Raji (cell line): ENCODE data around the gene DCDC2C.

Experiments
- POLR2A ChIP-seq: IDR thresholded peaks from 2 replicates; pipeline ENCODE4 v1.6.1; 2011; ENCODE audit warnings: low read depth, low read length, control low read depth; ENCODE audit not compliant: insufficient read depth

Gene DCDC2C

GRCh38 chr2:3785890-3786273 lies 82.5 kb downstream of the DCDC2C start:
- no peak for TF ChIP-seq POLR2A

GRCh38 chr2:3787768-3788167 lies 84.4 kb downstream of the DCDC2C start:
- TF ChIP-seq POLR2A = no peak

- no peak for TF ChIP-seq POLR2A
Measured at GRCh38 chr2:3789256-3789655, 85.9 kb downstream of the DCDC2C start.

DNA sequence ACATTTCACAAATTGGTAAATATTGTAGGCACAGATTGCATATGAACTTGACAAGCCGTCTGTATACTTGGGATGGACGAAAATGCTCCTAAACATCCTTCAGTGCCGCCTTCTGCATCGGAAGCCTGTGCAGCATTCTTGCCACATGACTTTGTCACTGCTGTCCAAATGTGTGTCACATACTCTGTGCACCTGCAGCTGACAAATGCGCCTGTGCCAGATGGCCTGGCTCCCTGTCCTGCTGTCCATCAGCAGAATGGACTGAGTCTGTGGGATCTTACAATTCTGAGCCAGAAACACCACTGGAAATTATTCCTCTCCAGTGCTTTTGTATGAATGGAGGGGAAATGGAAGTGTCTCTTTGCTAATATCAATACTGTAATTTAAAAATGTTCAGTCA lies 89.9 kb downstream of the DCDC2C start:
- no peak for TF ChIP-seq POLR2A

DNA sequence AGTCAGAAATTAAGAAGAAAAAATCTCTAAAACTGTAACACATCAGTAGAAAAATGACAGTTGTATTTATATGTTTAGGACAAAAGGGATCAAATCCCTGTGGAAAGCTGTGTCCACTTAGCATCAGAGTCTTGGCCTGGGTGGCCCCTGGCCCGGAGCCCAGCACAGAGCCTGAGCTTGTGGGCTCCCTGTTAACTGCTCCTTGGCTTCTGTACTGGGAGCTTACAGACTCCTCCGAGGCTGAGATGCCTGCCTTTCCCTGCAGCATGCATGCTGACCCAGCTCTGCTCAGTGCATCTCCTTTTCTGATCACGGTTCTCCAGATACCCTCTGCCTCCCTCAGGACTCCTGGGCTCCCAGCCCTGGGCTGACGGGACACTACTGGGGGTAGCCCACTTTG lies 98.1 kb downstream of the DCDC2C start:
- TF ChIP-seq POLR2A = no peak

DNA sequence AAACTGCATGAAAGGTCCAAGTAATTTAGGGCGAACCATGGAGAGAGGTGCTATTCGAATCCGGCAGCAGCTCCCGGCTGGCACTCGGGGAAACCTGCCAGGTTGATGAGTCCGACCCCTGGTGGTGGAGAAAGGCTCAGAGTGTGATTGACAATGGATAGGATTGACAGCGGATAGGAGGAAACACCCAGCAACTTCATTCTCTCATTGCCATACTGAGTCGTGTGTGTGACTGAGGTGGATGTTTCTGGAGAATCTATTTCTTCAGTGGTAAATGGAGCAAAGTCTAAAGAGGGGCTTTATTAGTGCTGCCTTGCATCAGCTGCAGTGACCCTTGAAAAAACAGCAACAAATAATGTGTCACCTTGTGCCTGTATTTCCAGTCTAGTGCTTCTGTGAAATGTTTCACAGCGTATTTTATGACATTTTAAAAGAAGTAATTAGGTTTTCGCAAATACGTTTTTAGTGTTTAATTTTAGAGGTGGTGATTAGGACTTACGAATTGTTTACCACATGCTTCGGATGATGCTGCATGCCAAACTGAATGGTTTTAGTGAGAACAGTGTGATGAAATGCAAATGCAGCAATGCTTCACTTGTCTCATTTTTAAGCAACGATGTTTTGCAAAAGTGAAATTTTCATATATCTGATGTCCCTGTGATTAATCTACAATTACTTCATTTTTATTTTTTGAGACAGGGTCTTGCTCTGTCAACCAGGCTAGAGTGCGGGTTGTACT lies 102.0 kb downstream of the DCDC2C start:
- no peak for TF ChIP-seq POLR2A

DNA sequence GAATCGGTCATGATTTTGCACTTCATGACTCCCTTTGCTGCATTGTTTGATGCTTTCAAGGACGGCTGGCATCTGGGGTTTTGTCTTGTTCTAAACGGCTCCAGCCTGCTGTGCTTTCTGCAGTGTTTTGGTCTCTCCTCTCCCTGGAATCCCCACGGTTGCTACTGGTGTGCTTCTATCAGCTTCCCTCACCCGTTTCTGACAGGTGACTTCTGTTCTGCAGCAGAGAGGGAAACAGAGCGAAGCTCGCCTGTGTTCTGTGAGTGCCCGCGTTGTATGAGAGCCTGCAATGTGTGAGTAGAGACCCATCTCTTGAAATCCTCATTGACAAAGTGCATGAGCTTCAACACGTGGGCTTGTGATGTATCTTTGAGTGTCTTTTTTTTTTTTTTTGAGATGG lies 102.8 kb downstream of the DCDC2C start:
- TF ChIP-seq POLR2A = no peak

DNA sequence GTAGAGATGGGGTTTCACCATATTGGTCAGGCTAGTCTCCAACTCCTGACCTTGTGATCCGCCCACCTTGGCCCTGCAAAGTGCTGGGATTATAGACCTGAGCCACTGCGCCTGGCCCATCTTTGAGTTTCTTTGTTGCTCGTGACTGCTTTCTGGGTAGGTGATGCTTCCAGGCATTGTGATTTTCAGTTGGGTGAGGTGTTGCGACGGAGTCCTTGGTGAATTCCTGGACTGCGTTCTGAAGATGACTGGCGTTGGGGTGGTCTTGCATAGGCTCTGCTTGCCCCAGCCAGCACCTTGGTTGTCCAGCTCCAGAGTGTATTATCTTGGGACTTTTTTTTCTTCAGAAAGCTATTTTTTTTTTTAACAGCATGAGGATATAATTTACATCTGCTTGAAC lies 103.4 kb downstream of the DCDC2C start:
- no peak for TF ChIP-seq POLR2A

DNA sequence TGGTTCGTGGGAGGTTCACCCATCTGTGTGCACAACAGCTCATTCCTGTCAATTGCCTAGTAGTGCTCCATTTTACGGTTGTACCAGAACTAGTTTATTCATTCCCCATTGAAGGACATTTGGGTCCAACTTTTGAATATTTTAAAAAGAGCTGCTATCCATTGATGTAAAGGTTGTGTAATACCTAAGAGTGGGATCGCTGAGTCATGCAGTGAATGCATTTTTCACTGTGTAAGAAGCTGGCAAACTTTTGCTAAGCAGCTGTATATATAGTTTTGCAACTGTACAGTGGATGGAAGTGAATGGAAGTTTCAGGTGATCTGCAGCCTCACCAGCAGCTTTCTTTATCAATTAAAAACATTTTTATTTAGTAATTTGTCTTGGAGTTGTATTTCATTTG lies 104.5 kb downstream of the DCDC2C start:
- TF ChIP-seq POLR2A = no peak

GRCh38 chr2:3814706-3815245 lies 111.4 kb downstream of the DCDC2C start:
- no peak for TF ChIP-seq POLR2A

DNA sequence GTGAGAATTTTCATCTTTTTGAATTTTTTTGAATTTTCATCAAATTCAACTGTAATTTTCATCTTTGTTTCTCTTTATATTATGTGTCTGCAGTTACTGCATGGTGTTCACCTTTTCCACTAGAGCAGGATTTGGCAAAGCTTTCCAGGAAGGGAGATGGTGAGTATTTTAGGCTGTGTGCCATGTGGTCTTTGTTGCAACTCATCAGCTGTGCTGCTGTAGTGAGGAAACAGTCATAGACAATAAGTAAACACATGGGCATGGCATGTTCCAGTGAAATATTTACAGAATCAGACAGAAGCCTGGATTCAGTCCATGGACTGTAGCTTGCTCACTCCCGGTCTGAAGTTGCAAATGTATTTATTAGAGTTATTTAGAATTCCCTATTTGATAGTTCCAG lies 120.4 kb downstream of the DCDC2C start:
- no peak for TF ChIP-seq POLR2A

DNA sequence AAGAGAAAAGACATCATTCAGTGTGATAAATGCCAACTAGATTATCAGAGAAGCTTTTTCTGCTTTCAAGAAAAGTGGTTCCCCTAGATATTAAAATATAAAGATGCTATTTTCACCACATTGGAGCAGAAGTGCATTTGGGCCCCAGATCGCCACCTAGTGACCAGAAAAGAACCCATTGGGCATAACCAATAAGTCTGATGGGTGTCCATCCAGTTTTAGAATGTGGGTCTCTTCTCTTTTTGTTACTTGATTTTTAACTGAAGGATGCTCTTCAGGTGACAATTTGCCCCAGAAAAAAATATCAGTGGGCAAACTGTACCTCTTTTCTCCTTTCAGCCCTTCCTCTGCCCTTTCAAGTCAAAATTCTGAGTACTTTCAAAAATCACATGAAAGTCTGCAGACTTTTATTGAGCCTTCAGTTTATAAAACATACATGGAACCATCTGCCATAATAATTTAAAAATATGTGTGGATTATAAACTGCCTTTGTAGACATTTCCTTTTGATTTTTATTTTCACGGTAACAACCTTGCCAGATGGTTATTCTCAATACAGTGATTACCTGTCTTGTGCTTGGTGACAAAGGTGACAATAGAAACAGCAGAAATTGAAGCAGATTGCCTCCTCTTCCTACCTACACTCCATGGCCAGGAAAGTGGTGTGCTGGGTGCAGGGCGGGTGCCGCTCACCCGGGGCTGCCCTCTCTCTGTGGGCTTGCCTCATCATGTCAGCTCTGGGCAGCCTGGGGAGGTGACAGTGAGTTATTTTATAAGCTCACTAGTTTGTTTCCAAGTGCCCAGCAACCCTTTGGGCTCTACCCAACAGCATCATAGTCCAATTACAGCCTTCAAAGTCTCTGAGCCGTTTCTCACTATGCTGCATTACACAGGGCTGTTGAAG lies 124.5 kb downstream of the DCDC2C start:
- TF ChIP-seq POLR2A = no peak

- TF ChIP-seq POLR2A = no peak
Measured at GRCh38 chr2:3830796-3831195, 127.4 kb downstream of the DCDC2C start.

GRCh38 chr2:3837086-3837485 lies 133.7 kb downstream of the DCDC2C start:
- TF ChIP-seq POLR2A = no peak

DNA sequence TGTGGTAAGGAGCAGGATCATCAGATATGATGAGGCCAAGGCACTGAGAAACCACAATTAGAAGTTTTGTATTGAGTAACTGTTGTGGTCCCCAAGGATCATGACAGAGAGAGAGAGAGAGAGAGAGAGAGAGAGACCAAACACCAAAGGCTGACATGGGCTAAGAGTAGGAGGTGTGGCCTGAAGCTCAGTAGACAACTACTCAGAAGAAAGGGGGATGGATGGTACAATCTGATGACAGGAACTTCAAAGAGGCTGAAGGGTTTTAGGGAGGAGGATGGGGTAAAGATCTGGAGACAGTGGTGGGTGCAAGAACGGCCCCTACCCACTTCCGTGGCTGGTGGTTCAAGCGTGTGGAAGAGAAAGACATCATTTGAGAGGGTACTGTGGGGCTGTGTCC lies 135.0 kb downstream of the DCDC2C start:
- no peak for TF ChIP-seq POLR2A

GRCh38 chr2:3839476-3839875 lies 136.1 kb downstream of the DCDC2C start:
- no peak for TF ChIP-seq POLR2A
